ENCODE data around the gene KREMEN2.

KREMEN2 gene

GRCh38 chr16:2952679-2953078 lies 11.4 kb upstream of the KREMEN2 start:
- no peak for TF ChIP-seq CTCF (conservative IDR thresholded peaks at IDR 0.05; ENCODE audit: low read depth, low read length)
- no peak overlapping the region for H3K4me3 ChIP-seq (ENCODE audit: low read depth, low read length)
- DNase-seq (ENCODE audit: low read depth): no peak

- H3K4me3 ChIP-seq (ENCODE audit: low read depth, low read length): no peak overlapping the region
- no peak for TF ChIP-seq CTCF (conservative IDR thresholded peaks at IDR 0.05; ENCODE audit: low read depth, low read length)
- no peak for DNase-seq (ENCODE audit: low read depth)
These were observed 10.1 kb upstream of the KREMEN2 start for GRCh38 chr16:2953706-2954627.

GRCh38 chr16:2954656-2955381 lies 9.3 kb upstream of the KREMEN2 start:
- no peak overlapping the region for H3K4me3 ChIP-seq (ENCODE audit: low read depth, low read length)
- TF ChIP-seq CTCF (conservative IDR thresholded peaks at IDR 0.05; ENCODE audit: low read depth, low read length): no peak
- no peak for DNase-seq (ENCODE audit: low read depth)

GRCh38 chr16:2955438-2955778 lies 8.7 kb upstream of the KREMEN2 start:
- TF ChIP-seq CTCF (conservative IDR thresholded peaks at IDR 0.05; ENCODE audit: low read depth, low read length): no peak
- DNase-seq (ENCODE audit: low read depth): no peak
- no peak overlapping the region for H3K4me3 ChIP-seq (ENCODE audit: low read depth, low read length)

GRCh38 chr16:2955779-2956578 lies 8.1 kb upstream of the KREMEN2 start:
- TF ChIP-seq CTCF (conservative IDR thresholded peaks at IDR 0.05; ENCODE audit: low read depth, low read length): no peak
- no peak overlapping the region for H3K4me3 ChIP-seq (ENCODE audit: low read depth, low read length)
- DNase-seq (ENCODE audit: low read depth): no peak

- no peak for DNase-seq (ENCODE audit: low read depth)
- no peak for TF ChIP-seq CTCF (conservative IDR thresholded peaks at IDR 0.05; ENCODE audit: low read depth, low read length)
- no peak overlapping the region for H3K4me3 ChIP-seq (ENCODE audit: low read depth, low read length)
These were observed 7.5 kb upstream of the KREMEN2 start for GRCh38 chr16:2956579-2956956.
